Neural cell (in vitro differentiated cells): ENCODE results near the gene PANK1. TPM values are rescaled to one million over a fixed set of nuclear protein-coding genes. Genes with fewer than 3 reads are reported as not detected.

Experiments
- H2AFZ ChIP-seq: fragments of 200-600, 300-800 bp; sonication (generic), shearing (Covaris generic); 2 replicates; pipeline ENCODE4 v1.6.0; 2014; ENCODE audit warnings: low read depth, mild to moderate bottlenecking, antibody characterized with exemption, low read length, moderate library complexity
- H3F3A ChIP-seq: fragments of 200-600 bp; shearing (Covaris generic); 2 replicates; pipeline ENCODE4 v1.6.1; 2016; ENCODE audit warnings: mild to moderate bottlenecking, moderate library complexity, mixed read lengths, antibody characterized with exemption, low read length; ENCODE audit not compliant: insufficient read depth, poor library complexity, severe bottlenecking
- H3K27ac ChIP-seq: fragments of 200-600, 300-800 bp; sonication (generic), shearing (Covaris generic); 2 replicates; pipeline ENCODE4 v1.5.1; 2014; ENCODE audit warnings: mild to moderate bottlenecking, low read length, moderate library complexity
- H3K27me3 ChIP-seq: fragments of 300-800, 200-600 bp; sonication (generic), shearing (Covaris generic); 2 replicates; pipeline ENCODE4 v1.6.0; 2014; ENCODE audit warnings: mild to moderate bottlenecking, low read depth, low read length, moderate library complexity; ENCODE audit not compliant: insufficient read depth
- H3K36me3 ChIP-seq: fragments of 300-800, 200-600 bp; sonication (generic), shearing (Covaris generic); 2 replicates; pipeline ENCODE4 v1.5.1; 2014; ENCODE audit warnings: mild to moderate bottlenecking, antibody characterized with exemption, low read length, moderate library complexity; ENCODE audit not compliant: insufficient read depth
- H3K4me2 ChIP-seq: fragments of 300-800, 200-600 bp; sonication (generic), shearing (Covaris generic); 2 replicates; pipeline ENCODE4 v1.6.0; 2014; ENCODE audit warnings: mild to moderate bottlenecking, low read length
- H3K4me3 ChIP-seq: fragments of 300-800, 200-600 bp; sonication (generic), shearing (Covaris generic); 2 replicates; pipeline ENCODE4 v1.5.1; 2014; ENCODE audit warnings: mild to moderate bottlenecking, low read length, moderate library complexity
- H3K79me2 ChIP-seq: fragments of 200-600 bp; shearing (Covaris generic); replicated peaks from 2 replicates; pipeline ENCODE4 v1.6.0; 2014; ENCODE audit warnings: mild to moderate bottlenecking, low read length, moderate library complexity; ENCODE audit not compliant: insufficient read depth
- H3K9ac ChIP-seq: fragments of 300-800, 200-600 bp; sonication (generic), shearing (Covaris generic); 2 replicates; pipeline ENCODE4 v1.6.1; 2016; ENCODE audit warnings: mild to moderate bottlenecking, low read length, mixed read lengths
- H3K9me2 ChIP-seq: fragments of 200-600 bp; shearing (Covaris generic); 2 replicates; pipeline ENCODE4 v1.6.1; 2016; ENCODE audit warnings: mild to moderate bottlenecking, low read length, mixed read lengths; ENCODE audit not compliant: insufficient read depth
- H3K9me3 ChIP-seq: fragments of 200-600, 300-800 bp; sonication (generic), shearing (Covaris generic); 2 replicates; pipeline ENCODE4 v1.6.1; 2016; ENCODE audit warnings: mild to moderate bottlenecking, mixed run types, low read length, moderate library complexity, mixed read lengths
- H4K20me1 ChIP-seq: fragments of 200-600 bp; shearing (Covaris generic); 2 replicates; pipeline ENCODE4 v1.6.1; 2016; ENCODE audit warnings: mild to moderate bottlenecking, mixed run types; ENCODE audit not compliant: insufficient read depth
- EP300 ChIP-seq: fragments of 450-650 bp; conservative IDR thresholded peaks from 2 replicates; pipeline ENCODE4 v1.6.1; 2014; ENCODE audit warnings: antibody characterized with exemption, mild to moderate bottlenecking, moderate library complexity; ENCODE audit not compliant: poor library complexity, severe bottlenecking
- EZH2 ChIP-seq: fragments of 200-600, 300-800 bp; shearing (Covaris generic), sonication (generic); IDR thresholded peaks from 2 replicates; pipeline ENCODE4 v1.6.1; 2014; ENCODE audit warnings: antibody characterized with exemption, low read length, borderline replicate concordance, mild to moderate bottlenecking; ENCODE audit not compliant: insufficient read depth, poor library complexity, severe bottlenecking
- MXI1 ChIP-seq: fragments of 450-650 bp; conservative IDR thresholded peaks from 2 replicates; pipeline ENCODE4 v1.6.1; 2014; ENCODE audit warnings: antibody characterized with exemption, mild to moderate bottlenecking; ENCODE audit not compliant: poor library complexity, severe bottlenecking
- POLR2AphosphoS5 ChIP-seq: IDR thresholded peaks from 2 replicates; pipeline ENCODE4 v1.6.1; 2012
- RAD21 ChIP-seq: fragments of 450-650 bp; conservative IDR thresholded peaks from 2 replicates; pipeline ENCODE4 v1.6.1; 2014; ENCODE audit warnings: antibody characterized with exemption, mild to moderate bottlenecking, moderate library complexity
- REST ChIP-seq: IDR thresholded peaks from 2 replicates; pipeline ENCODE4 v1.6.1; 2012; ENCODE audit warnings: borderline replicate concordance
- SMC3 ChIP-seq: fragments of 450-650 bp; conservative IDR thresholded peaks from 2 replicates; pipeline ENCODE4 v1.6.1; 2014; ENCODE audit warnings: antibody characterized with exemption, mild to moderate bottlenecking, moderate library complexity; ENCODE audit not compliant: poor library complexity
- TAF1 ChIP-seq: IDR thresholded peaks from 2 replicates; pipeline ENCODE4 v1.6.1; 2012; ENCODE audit warnings: low read depth
- polyA plus RNA-seq: library from polyadenylated mRNA; depleted of rRNA; stranded (reverse); fragments of >200 nt; gene quantifications from 2 replicates; pipeline ENCODE4 v1.2.3, GENCODE V29; 2014
- TF ChIP-seq, protein P1 (sequence below): fragments of 450-650 bp; IDR thresholded peaks from 2 replicates; pipeline ENCODE4 v1.5.1; 2014; ENCODE audit warnings: antibody characterized with exemption, mild to moderate bottlenecking, moderate library complexity; ENCODE audit not compliant: poor library complexity, severe bottlenecking

PANK1 gene
- polyA plus RNA-seq, 1 donor from 2014 or later, result 15.4 TPM

- Histone ChIP-seq H3K9me2 (no peaks in the 10 kb centered on the region), H3K9me3 (no peaks in the 10 kb centered on the region), H3K36me3 (no peaks in the 10 kb centered on the region), H3K27me3 (no peaks in the 10 kb centered on the region), H3K79me2 (no peaks in the 10 kb centered on the region), H2AFZ (no peak overlapping the region), H3K4me3 (no peak overlapping the region), H3K4me2 (no peak overlapping the region), H4K20me1 (no peaks in the 10 kb centered on the region), H3K27ac (no peak overlapping the region), H3F3A (no peaks in the 10 kb centered on the region), H3K9ac (no peak overlapping the region)
- TF ChIP-seq REST (no peak), TAF1 (no peak), EP300 (no peak), RAD21 (no peak), POLR2AphosphoS5 (no peak), SMC3 (no peak), EZH2 (no peak), MXI1 (no peak)
- TF ChIP-seq, protein P1, sequence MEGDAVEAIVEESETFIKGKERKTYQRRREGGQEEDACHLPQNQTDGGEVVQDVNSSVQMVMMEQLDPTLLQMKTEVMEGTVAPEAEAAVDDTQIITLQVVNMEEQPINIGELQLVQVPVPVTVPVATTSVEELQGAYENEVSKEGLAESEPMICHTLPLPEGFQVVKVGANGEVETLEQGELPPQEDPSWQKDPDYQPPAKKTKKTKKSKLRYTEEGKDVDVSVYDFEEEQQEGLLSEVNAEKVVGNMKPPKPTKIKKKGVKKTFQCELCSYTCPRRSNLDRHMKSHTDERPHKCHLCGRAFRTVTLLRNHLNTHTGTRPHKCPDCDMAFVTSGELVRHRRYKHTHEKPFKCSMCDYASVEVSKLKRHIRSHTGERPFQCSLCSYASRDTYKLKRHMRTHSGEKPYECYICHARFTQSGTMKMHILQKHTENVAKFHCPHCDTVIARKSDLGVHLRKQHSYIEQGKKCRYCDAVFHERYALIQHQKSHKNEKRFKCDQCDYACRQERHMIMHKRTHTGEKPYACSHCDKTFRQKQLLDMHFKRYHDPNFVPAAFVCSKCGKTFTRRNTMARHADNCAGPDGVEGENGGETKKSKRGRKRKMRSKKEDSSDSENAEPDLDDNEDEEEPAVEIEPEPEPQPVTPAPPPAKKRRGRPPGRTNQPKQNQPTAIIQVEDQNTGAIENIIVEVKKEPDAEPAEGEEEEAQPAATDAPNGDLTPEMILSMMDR, result no peak
Measured at GRCh38 chr10:89576022-89576421, 69.0 kb downstream of the PANK1 start.

DNA sequence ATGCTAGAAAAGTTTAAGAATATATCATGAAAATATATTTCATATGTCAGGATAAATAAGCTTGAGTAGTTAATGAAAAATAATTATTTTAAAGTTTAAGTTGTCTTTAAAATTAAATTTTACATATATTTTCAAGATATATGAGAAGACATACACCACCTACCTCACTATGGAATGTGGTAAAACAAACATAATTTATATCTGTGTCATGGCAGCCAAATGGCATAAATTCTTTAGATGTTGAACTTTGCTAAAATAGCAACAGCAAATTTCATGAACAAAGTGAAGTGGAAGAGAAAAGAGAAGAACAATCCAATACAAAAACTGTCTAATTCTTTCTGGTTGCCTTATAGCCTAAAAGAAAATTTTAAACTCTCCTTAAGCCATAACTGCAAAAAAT lies 70.0 kb downstream of the PANK1 start:
- Histone ChIP-seq H2AFZ (no peak overlapping the region), H3K9me2 (no peaks in the 10 kb centered on the region), H3K4me3 (no peak overlapping the region), H3F3A (no peaks in the 10 kb centered on the region), H3K36me3 (no peaks in the 10 kb centered on the region), H3K27me3 (no peaks in the 10 kb centered on the region), H3K4me2 (no peak overlapping the region), H3K27ac (no peak overlapping the region), H4K20me1 (no peaks in the 10 kb centered on the region), H3K9ac (no peak overlapping the region), H3K79me2 (no peaks in the 10 kb centered on the region), H3K9me3 (no peaks in the 10 kb centered on the region)
- TF ChIP-seq RAD21 (no peak), REST (no peak), TAF1 (no peak), SMC3 (no peak), EP300 (no peak), POLR2AphosphoS5 (no peak), EZH2 (no peak), MXI1 (no peak)
- TF ChIP-seq, protein P1, result no peak
